Osteoblast (primary cell): ENCODE results near the gene BBS7. TPM values are rescaled to one million over a fixed set of nuclear protein-coding genes. Genes with fewer than 3 reads are reported as not detected.

ENCODE experiments used
- DNase-seq: peaks from one replicate; pipeline ENCODE4 v3.0.0; 2011; ENCODE audit warnings: low spot score, mixed read lengths; ENCODE audit not compliant: insufficient read length; ENCODE audit errors: missing footprints
- H2AFZ ChIP-seq: 2 replicates; pipeline ENCODE4 v1.6.0; 2011; ENCODE audit warnings: mild to moderate bottlenecking, low read length
- H3K27ac ChIP-seq: 2 replicates; pipeline ENCODE4 v1.5.1; 2011; ENCODE audit warnings: mild to moderate bottlenecking, low read depth, low read length, moderate library complexity
- H3K27me3 ChIP-seq: 2 replicates; pipeline ENCODE4 v1.6.0; 2012; ENCODE audit warnings: mild to moderate bottlenecking, control low read depth, inconsistent platforms, low read length, moderate library complexity; ENCODE audit not compliant: insufficient read depth
- H3K36me3 ChIP-seq: 2 replicates; pipeline ENCODE4 v1.5.1; 2011; ENCODE audit warnings: mild to moderate bottlenecking, low read length, control low read depth, moderate library complexity; ENCODE audit not compliant: insufficient read depth
- H3K4me1 ChIP-seq: 2 replicates; pipeline ENCODE4 v1.5.1; 2011; ENCODE audit warnings: mild to moderate bottlenecking, low read length, control low read depth, moderate library complexity; ENCODE audit not compliant: insufficient read depth
- H3K4me2 ChIP-seq: 2 replicates; pipeline ENCODE4 v1.6.0; 2011; ENCODE audit warnings: mild to moderate bottlenecking, low read length; ENCODE audit not compliant: insufficient read depth
- H3K4me3 ChIP-seq: fragments of 200-600 bp; sonication (generic); 3 replicates; pipeline ENCODE4 v1.5.1; 2012; ENCODE audit warnings: mild to moderate bottlenecking, low read length, inconsistent platforms; ENCODE audit not compliant: insufficient read depth
- H3K79me2 ChIP-seq: 2 replicates; pipeline ENCODE4 v1.6.0; 2012; ENCODE audit warnings: mild to moderate bottlenecking, low read length, control low read depth, inconsistent platforms; ENCODE audit not compliant: insufficient read depth
- H3K9me3 ChIP-seq: 2 replicates; pipeline ENCODE4 v1.5.1; 2011; ENCODE audit warnings: low read depth, low read length, control low read depth
- H4K20me1 ChIP-seq: 2 replicates; pipeline ENCODE4 v1.6.0; 2012; ENCODE audit warnings: mild to moderate bottlenecking, low read length, control low read depth; ENCODE audit not compliant: insufficient read depth
- total RNA-seq: library from RNA; depleted of rRNA; stranded (reverse); fragments of >200 nt; gene quantifications from 2 replicates; pipeline ENCODE4 v1.2.3, GENCODE V29; 2012
- TF ChIP-seq, protein P1 (sequence below): IDR thresholded peaks from 2 replicates; pipeline ENCODE4 v1.5.1; 2011; ENCODE audit warnings: mild to moderate bottlenecking, low read depth, low read length, moderate library complexity; ENCODE audit errors: extremely low read depth

BBS7 gene
- total RNA-seq, 1 donor: 20.6 TPM

DNA sequence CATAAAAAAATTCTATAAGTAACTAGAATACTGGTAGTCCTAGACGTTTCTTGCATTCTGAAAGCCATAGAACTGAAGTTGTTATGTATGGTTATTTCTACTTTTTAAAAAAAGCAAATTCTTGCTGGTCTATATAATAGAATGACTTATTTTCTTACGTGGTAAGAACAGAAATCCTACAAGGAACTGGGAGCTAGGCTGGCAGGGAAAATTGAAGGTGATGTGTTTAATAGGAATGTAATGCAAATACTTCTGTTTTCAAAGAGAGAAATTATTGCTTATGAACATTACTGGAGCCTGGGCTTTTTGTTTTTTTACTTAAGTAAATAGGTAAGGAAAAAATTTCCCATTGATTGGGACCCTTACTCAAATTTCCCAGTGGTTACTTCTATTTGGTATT, 55.5 kb downstream of the BBS7 start:
- H3K36me3 ChIP-seq: peaks cover 75% of the 10 kb centered on the region
- peak; percentile 57 for DNase-seq
- H3K27ac ChIP-seq: no peak overlapping the region

GRCh38 chr4:121811122-121811521, 59.2 kb downstream of the BBS7 start:
- Histone ChIP-seq H3K4me1 (no peaks in the 10 kb centered on the region), H3K36me3 (peaks cover 78% of the 10 kb centered on the region), H3K9me3 (no peaks in the 10 kb centered on the region), H3K4me2 (no peak overlapping the region), H3K79me2 (peaks cover 3% of the 10 kb centered on the region), H3K27me3 (no peaks in the 10 kb centered on the region), H4K20me1 (no peaks in the 10 kb centered on the region), H3K4me3 (no peak overlapping the region), H2AFZ (no peak overlapping the region), H3K27ac (no peak overlapping the region)
- no peak for DNase-seq
- TF ChIP-seq, protein P1, sequence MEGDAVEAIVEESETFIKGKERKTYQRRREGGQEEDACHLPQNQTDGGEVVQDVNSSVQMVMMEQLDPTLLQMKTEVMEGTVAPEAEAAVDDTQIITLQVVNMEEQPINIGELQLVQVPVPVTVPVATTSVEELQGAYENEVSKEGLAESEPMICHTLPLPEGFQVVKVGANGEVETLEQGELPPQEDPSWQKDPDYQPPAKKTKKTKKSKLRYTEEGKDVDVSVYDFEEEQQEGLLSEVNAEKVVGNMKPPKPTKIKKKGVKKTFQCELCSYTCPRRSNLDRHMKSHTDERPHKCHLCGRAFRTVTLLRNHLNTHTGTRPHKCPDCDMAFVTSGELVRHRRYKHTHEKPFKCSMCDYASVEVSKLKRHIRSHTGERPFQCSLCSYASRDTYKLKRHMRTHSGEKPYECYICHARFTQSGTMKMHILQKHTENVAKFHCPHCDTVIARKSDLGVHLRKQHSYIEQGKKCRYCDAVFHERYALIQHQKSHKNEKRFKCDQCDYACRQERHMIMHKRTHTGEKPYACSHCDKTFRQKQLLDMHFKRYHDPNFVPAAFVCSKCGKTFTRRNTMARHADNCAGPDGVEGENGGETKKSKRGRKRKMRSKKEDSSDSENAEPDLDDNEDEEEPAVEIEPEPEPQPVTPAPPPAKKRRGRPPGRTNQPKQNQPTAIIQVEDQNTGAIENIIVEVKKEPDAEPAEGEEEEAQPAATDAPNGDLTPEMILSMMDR: no peak

More for the DNA sequence above, 55.5 kb downstream of the BBS7 start:
- H3K4me3 ChIP-seq: no peak overlapping the region
- peaks cover 20% of the 10 kb centered on the region for H3K79me2 ChIP-seq
- H4K20me1 ChIP-seq: no peaks in the 10 kb centered on the region
- H3K27me3 ChIP-seq: no peaks in the 10 kb centered on the region
- TF ChIP-seq, protein P1: no peak
- no peak overlapping the region for H3K4me2 ChIP-seq
- peaks cover 7% of the 10 kb centered on the region for H3K4me1 ChIP-seq
- H2AFZ ChIP-seq: no peak overlapping the region
- H3K9me3 ChIP-seq: no peaks in the 10 kb centered on the region

GRCh38 chr4:121806411-121806810, 63.9 kb downstream of the BBS7 start:
- Histone ChIP-seq H3K4me3 (no peak overlapping the region), H3K4me2 (no peak overlapping the region), H3K79me2 (peaks cover 30% of the 10 kb centered on the region), H3K9me3 (no peaks in the 10 kb centered on the region), H3K27ac (no peak overlapping the region), H3K36me3 (peaks cover 79% of the 10 kb centered on the region), H4K20me1 (no peaks in the 10 kb centered on the region), H3K4me1 (peaks cover 9% of the 10 kb centered on the region), H3K27me3 (no peaks in the 10 kb centered on the region), H2AFZ (no peak overlapping the region)
- TF ChIP-seq, protein P1: no peak
- no peak for DNase-seq

DNA sequence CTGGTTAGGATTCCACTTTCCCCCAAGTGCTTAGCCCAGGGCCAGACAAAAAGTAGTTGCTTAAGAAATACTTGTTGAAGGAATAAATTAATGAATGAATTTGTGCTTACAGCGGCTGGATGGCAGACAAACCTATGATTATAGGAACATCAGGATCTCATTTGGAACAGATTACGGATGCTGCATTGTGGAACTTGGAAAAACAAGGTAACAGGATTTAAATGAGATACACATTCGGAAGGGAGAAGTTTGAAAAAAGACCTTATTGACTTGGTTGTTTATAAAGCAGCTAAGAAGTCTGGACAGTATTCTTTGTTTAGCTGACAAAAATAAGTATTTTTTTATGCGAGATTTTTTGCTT, 68.6 kb downstream of the BBS7 start:
- no peaks in the 10 kb centered on the region for H3K9me3 ChIP-seq
- TF ChIP-seq, protein P1: no peak
- peaks cover 32% of the 10 kb centered on the region for H3K79me2 ChIP-seq

More for the DNA sequence above, 68.6 kb downstream of the BBS7 start:
- Histone ChIP-seq H3K4me2 (peak overlapping the region; percentile 86), H3K4me1 (peaks cover 16% of the 10 kb centered on the region), H4K20me1 (no peaks in the 10 kb centered on the region), H3K4me3 (peak overlapping the region; percentile 90), H2AFZ (peak overlapping the region; percentile 98), H3K27ac (peak overlapping the region; percentile 96), H3K27me3 (no peaks in the 10 kb centered on the region), H3K36me3 (peaks cover 43% of the 10 kb centered on the region)
- no peak for DNase-seq
